Vagina (tissue), 2 donors: ENCODE measurements around the gene PKN2.

Experiments used
- CTCF ChIP-seq, 3 experiments: fragments of 450-650 bp in 2 of 3; fragments of 200-600 bp in 1 of 3; sonication (generic) in 1 of 3; IDR thresholded peaks; one replicate each; pipeline ENCODE4 v1.5.1; 2017 to 2019; ENCODE audit warnings: antibody characterized with exemption in 3 of 3, mild to moderate bottlenecking in 2 of 3, moderate library complexity in 2 of 3
- POLR2A ChIP-seq, 2 donors: fragments of 450-650 bp; IDR thresholded peaks; one replicate each; pipeline ENCODE4 v1.6.1; 2017; ENCODE audit warnings: antibody characterized with exemption in 2 of 2, mild to moderate bottlenecking in 2 of 2, moderate library complexity in 2 of 2
- POLR2AphosphoS5 ChIP-seq, 2 donors: sonication (generic); formaldehyde crosslinking; IDR thresholded peaks; one replicate each; pipeline ENCODE4 v1.9.0; 2017; ENCODE audit warnings: antibody characterized with exemption in 2 of 2, mild to moderate bottlenecking in 2 of 2, low read depth in 1 of 2; ENCODE audit not compliant: insufficient read depth in 1 of 2

- TF ChIP-seq CTCF (IDR thresholded peaks at IDR 0.05) (no peak), POLR2A (IDR thresholded peaks at IDR 0.05) (no peak), POLR2AphosphoS5 (IDR thresholded peaks at IDR 0.05; ENCODE audit: insufficient read depth in 1 of 2, low read depth in 1 of 2) (no peak)
These were observed 49.5 kb upstream of the PKN2 start for GRCh38 chr1:88634538-88634937.
